Neural cell (in vitro differentiated cells): Measurements from ENCODE around the gene HS3ST2. TPM values are rescaled to one million over a fixed set of nuclear protein-coding genes. Genes with fewer than 3 reads are reported as not detected.

Experiments used
- H2AFZ ChIP-seq: fragments of 200-600, 300-800 bp; sonication (generic), shearing (Covaris generic); 2 replicates; pipeline ENCODE4 v1.6.0; 2014; ENCODE audit warnings: low read depth, mild to moderate bottlenecking, antibody characterized with exemption, low read length, moderate library complexity
- H3F3A ChIP-seq: fragments of 200-600 bp; shearing (Covaris generic); 2 replicates; pipeline ENCODE4 v1.6.1; 2016; ENCODE audit warnings: mild to moderate bottlenecking, moderate library complexity, mixed read lengths, antibody characterized with exemption, low read length; ENCODE audit not compliant: insufficient read depth, poor library complexity, severe bottlenecking
- H3K27ac ChIP-seq: fragments of 200-600, 300-800 bp; sonication (generic), shearing (Covaris generic); 2 replicates; pipeline ENCODE4 v1.5.1; 2014; ENCODE audit warnings: mild to moderate bottlenecking, low read length, moderate library complexity
- H3K27me3 ChIP-seq: fragments of 300-800, 200-600 bp; sonication (generic), shearing (Covaris generic); 2 replicates; pipeline ENCODE4 v1.6.0; 2014; ENCODE audit warnings: mild to moderate bottlenecking, low read depth, low read length, moderate library complexity; ENCODE audit not compliant: insufficient read depth
- H3K36me3 ChIP-seq: fragments of 300-800, 200-600 bp; sonication (generic), shearing (Covaris generic); 2 replicates; pipeline ENCODE4 v1.5.1; 2014; ENCODE audit warnings: mild to moderate bottlenecking, antibody characterized with exemption, low read length, moderate library complexity; ENCODE audit not compliant: insufficient read depth
- H3K4me2 ChIP-seq: fragments of 300-800, 200-600 bp; sonication (generic), shearing (Covaris generic); 2 replicates; pipeline ENCODE4 v1.6.0; 2014; ENCODE audit warnings: mild to moderate bottlenecking, low read length
- H3K4me3 ChIP-seq: fragments of 300-800, 200-600 bp; sonication (generic), shearing (Covaris generic); 2 replicates; pipeline ENCODE4 v1.5.1; 2014; ENCODE audit warnings: mild to moderate bottlenecking, low read length, moderate library complexity
- H3K79me2 ChIP-seq: fragments of 200-600 bp; shearing (Covaris generic); replicated peaks from 2 replicates; pipeline ENCODE4 v1.6.0; 2014; ENCODE audit warnings: mild to moderate bottlenecking, low read length, moderate library complexity; ENCODE audit not compliant: insufficient read depth
- H3K9ac ChIP-seq: fragments of 300-800, 200-600 bp; sonication (generic), shearing (Covaris generic); 2 replicates; pipeline ENCODE4 v1.6.1; 2016; ENCODE audit warnings: mild to moderate bottlenecking, low read length, mixed read lengths
- H3K9me2 ChIP-seq: fragments of 200-600 bp; shearing (Covaris generic); 2 replicates; pipeline ENCODE4 v1.6.1; 2016; ENCODE audit warnings: mild to moderate bottlenecking, low read length, mixed read lengths; ENCODE audit not compliant: insufficient read depth
- H3K9me3 ChIP-seq: fragments of 200-600, 300-800 bp; sonication (generic), shearing (Covaris generic); 2 replicates; pipeline ENCODE4 v1.6.1; 2016; ENCODE audit warnings: mild to moderate bottlenecking, mixed run types, low read length, moderate library complexity, mixed read lengths
- H4K20me1 ChIP-seq: fragments of 200-600 bp; shearing (Covaris generic); 2 replicates; pipeline ENCODE4 v1.6.1; 2016; ENCODE audit warnings: mild to moderate bottlenecking, mixed run types; ENCODE audit not compliant: insufficient read depth
- EP300 ChIP-seq: fragments of 450-650 bp; conservative IDR thresholded peaks from 2 replicates; pipeline ENCODE4 v1.6.1; 2014; ENCODE audit warnings: antibody characterized with exemption, mild to moderate bottlenecking, moderate library complexity; ENCODE audit not compliant: poor library complexity, severe bottlenecking
- EZH2 ChIP-seq: fragments of 200-600, 300-800 bp; shearing (Covaris generic), sonication (generic); IDR thresholded peaks from 2 replicates; pipeline ENCODE4 v1.6.1; 2014; ENCODE audit warnings: antibody characterized with exemption, low read length, borderline replicate concordance, mild to moderate bottlenecking; ENCODE audit not compliant: insufficient read depth, poor library complexity, severe bottlenecking
- MXI1 ChIP-seq: fragments of 450-650 bp; conservative IDR thresholded peaks from 2 replicates; pipeline ENCODE4 v1.6.1; 2014; ENCODE audit warnings: antibody characterized with exemption, mild to moderate bottlenecking; ENCODE audit not compliant: poor library complexity, severe bottlenecking
- POLR2AphosphoS5 ChIP-seq: IDR thresholded peaks from 2 replicates; pipeline ENCODE4 v1.6.1; 2012
- RAD21 ChIP-seq: fragments of 450-650 bp; conservative IDR thresholded peaks from 2 replicates; pipeline ENCODE4 v1.6.1; 2014; ENCODE audit warnings: antibody characterized with exemption, mild to moderate bottlenecking, moderate library complexity
- SMC3 ChIP-seq: fragments of 450-650 bp; conservative IDR thresholded peaks from 2 replicates; pipeline ENCODE4 v1.6.1; 2014; ENCODE audit warnings: antibody characterized with exemption, mild to moderate bottlenecking, moderate library complexity; ENCODE audit not compliant: poor library complexity
- TAF1 ChIP-seq: IDR thresholded peaks from 2 replicates; pipeline ENCODE4 v1.6.1; 2012; ENCODE audit warnings: low read depth
- polyA plus RNA-seq: library from polyadenylated mRNA; depleted of rRNA; stranded (reverse); fragments of >200 nt; gene quantifications from 2 replicates; pipeline ENCODE4 v1.2.3, GENCODE V29; 2014
- TF ChIP-seq, protein P1 (sequence below): IDR thresholded peaks from 2 replicates; pipeline ENCODE4 v1.6.1; 2012; ENCODE audit warnings: borderline replicate concordance
- TF ChIP-seq, protein P2 (sequence below): fragments of 450-650 bp; IDR thresholded peaks from 2 replicates; pipeline ENCODE4 v1.5.1; 2014; ENCODE audit warnings: antibody characterized with exemption, mild to moderate bottlenecking, moderate library complexity; ENCODE audit not compliant: poor library complexity, severe bottlenecking

Gene HS3ST2
- polyA plus RNA-seq, 1 donor from 2014 or later: 3.0 TPM

DNA sequence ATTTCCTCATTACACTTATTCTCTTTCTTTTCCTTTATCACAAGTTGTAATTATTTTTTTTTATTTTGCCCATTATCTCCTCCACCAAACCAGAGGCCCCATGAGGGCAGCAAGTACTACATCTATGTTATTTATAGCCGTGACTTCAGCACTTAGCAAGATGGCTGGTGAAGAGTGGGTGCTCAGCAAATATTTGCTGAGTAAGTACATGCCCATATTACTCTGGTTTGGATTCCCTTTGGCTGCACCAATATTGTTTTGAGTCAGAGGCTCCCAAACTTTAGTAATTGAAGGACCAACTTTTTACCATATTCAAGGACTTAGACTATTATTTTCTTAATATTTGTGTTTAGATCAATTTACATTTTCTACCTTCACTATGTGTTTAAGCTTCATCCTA is 83.2 kb downstream of the HS3ST2 start:
- Histone ChIP-seq H3K79me2 (no peaks in the 10 kb centered on the region), H3F3A (peaks cover 3% of the 10 kb centered on the region), H3K4me2 (no peak overlapping the region), H3K4me3 (no peak overlapping the region), H3K9me3 (no peaks in the 10 kb centered on the region), H4K20me1 (no peaks in the 10 kb centered on the region), H3K36me3 (no peaks in the 10 kb centered on the region), H3K27me3 (no peaks in the 10 kb centered on the region), H2AFZ (no peak overlapping the region), H3K9me2 (no peaks in the 10 kb centered on the region), H3K9ac (no peak overlapping the region), H3K27ac (no peak overlapping the region)
- TF ChIP-seq RAD21 (no peak), SMC3 (no peak), EP300 (no peak), MXI1 (no peak), POLR2AphosphoS5 (no peak), TAF1 (no peak), EZH2 (no peak)
- TF ChIP-seq, protein P1, sequence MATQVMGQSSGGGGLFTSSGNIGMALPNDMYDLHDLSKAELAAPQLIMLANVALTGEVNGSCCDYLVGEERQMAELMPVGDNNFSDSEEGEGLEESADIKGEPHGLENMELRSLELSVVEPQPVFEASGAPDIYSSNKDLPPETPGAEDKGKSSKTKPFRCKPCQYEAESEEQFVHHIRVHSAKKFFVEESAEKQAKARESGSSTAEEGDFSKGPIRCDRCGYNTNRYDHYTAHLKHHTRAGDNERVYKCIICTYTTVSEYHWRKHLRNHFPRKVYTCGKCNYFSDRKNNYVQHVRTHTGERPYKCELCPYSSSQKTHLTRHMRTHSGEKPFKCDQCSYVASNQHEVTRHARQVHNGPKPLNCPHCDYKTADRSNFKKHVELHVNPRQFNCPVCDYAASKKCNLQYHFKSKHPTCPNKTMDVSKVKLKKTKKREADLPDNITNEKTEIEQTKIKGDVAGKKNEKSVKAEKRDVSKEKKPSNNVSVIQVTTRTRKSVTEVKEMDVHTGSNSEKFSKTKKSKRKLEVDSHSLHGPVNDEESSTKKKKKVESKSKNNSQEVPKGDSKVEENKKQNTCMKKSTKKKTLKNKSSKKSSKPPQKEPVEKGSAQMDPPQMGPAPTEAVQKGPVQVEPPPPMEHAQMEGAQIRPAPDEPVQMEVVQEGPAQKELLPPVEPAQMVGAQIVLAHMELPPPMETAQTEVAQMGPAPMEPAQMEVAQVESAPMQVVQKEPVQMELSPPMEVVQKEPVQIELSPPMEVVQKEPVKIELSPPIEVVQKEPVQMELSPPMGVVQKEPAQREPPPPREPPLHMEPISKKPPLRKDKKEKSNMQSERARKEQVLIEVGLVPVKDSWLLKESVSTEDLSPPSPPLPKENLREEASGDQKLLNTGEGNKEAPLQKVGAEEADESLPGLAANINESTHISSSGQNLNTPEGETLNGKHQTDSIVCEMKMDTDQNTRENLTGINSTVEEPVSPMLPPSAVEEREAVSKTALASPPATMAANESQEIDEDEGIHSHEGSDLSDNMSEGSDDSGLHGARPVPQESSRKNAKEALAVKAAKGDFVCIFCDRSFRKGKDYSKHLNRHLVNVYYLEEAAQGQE: no peak
- TF ChIP-seq, protein P2, sequence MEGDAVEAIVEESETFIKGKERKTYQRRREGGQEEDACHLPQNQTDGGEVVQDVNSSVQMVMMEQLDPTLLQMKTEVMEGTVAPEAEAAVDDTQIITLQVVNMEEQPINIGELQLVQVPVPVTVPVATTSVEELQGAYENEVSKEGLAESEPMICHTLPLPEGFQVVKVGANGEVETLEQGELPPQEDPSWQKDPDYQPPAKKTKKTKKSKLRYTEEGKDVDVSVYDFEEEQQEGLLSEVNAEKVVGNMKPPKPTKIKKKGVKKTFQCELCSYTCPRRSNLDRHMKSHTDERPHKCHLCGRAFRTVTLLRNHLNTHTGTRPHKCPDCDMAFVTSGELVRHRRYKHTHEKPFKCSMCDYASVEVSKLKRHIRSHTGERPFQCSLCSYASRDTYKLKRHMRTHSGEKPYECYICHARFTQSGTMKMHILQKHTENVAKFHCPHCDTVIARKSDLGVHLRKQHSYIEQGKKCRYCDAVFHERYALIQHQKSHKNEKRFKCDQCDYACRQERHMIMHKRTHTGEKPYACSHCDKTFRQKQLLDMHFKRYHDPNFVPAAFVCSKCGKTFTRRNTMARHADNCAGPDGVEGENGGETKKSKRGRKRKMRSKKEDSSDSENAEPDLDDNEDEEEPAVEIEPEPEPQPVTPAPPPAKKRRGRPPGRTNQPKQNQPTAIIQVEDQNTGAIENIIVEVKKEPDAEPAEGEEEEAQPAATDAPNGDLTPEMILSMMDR: no peak

DNA sequence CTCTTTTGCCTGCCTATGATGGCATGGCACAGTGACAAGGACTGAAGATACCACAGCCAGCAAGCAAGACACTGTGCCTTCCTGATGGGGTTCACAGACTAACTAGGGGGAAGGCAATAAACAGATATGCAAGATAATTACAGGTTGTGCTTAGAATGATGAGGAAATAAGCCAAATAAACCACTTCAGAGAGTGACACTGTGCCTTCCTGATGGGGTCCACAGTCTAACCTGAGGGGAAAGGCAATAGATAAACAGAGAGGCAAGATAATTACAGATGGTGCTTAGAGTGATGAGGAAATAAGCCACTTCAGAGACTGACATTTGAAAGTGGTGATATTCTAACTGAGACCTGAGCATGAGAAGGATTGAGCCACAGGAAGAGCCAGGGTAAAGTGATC is 84.2 kb downstream of the HS3ST2 start:
- Histone ChIP-seq H3K79me2 (no peaks in the 10 kb centered on the region), H3F3A (peaks cover 3% of the 10 kb centered on the region), H3K4me3 (no peak overlapping the region), H3K27me3 (no peaks in the 10 kb centered on the region), H3K9ac (no peak overlapping the region), H3K9me3 (no peaks in the 10 kb centered on the region), H3K4me2 (no peak overlapping the region), H3K9me2 (no peaks in the 10 kb centered on the region), H4K20me1 (no peaks in the 10 kb centered on the region), H3K36me3 (no peaks in the 10 kb centered on the region), H3K27ac (no peak overlapping the region), H2AFZ (no peak overlapping the region)
- TF ChIP-seq POLR2AphosphoS5: peak; percentile 25
- TF ChIP-seq, protein P2: no peak
- TF ChIP-seq TAF1: no peak
- TF ChIP-seq EP300: peak; percentile 24
- TF ChIP-seq EZH2: no peak
